IMR-90 (cell line): ENCODE results near the gene SAMD7. TPM values are rescaled to one million over a fixed set of nuclear protein-coding genes. Genes with fewer than 3 reads are reported as not detected.

Source experiments
- ATAC-seq: fragments of 200-7000 bp; cut with Tn5 transposase; 2 replicates; pipeline ENCODE4 v1.9.1; 2020; ENCODE audit warnings: low read depth, mild to moderate bottlenecking, moderate library complexity
- BruUV-seq: library from RNA; stranded (reverse); fragments of 400-500 nt; replicated peaks from 2 replicates; lab custom pipeline; 2021; lab: Mats Ljungman, UMichigan
- CTCF ChIA-PET: fragments of 300-600 bp; formaldehyde crosslinking; extraction: SDS; loops from one replicate; lab custom pipeline; 2021; ENCODE audit warnings: antibody characterized with exemption; lab: Yijun Ruan, JAX
- POLR2A ChIA-PET: fragments of 300-600 bp; sonication (Branson Sonifier 250); formaldehyde crosslinking; loops from one replicate; lab custom pipeline; 2022; ENCODE audit warnings: antibody characterized with exemption; ENCODE audit not compliant: unreplicated experiment; lab: Charles Lee
- DNase-seq: peaks from one replicate; pipeline ENCODE4 v3.0.0; 2013
- H2AFZ ChIP-seq: replicated peaks from 2 replicates; pipeline ENCODE3; 2013; ENCODE audit warnings: low read length, mild to moderate bottlenecking; ENCODE audit not compliant: poor library complexity
- H2AK5ac ChIP-seq: 2 replicates; pipeline ENCODE4 v1.6.1; 2013; ENCODE audit warnings: low read depth, low read length, inconsistent platforms
- H2AK9ac ChIP-seq: replicated peaks from 2 replicates; pipeline ENCODE3; 2013; ENCODE audit warnings: mild to moderate bottlenecking, low read depth, low read length, moderate library complexity; ENCODE audit not compliant: poor library complexity
- H2BK120ac ChIP-seq: 2 replicates; pipeline ENCODE4 v1.6.1; 2013; ENCODE audit warnings: low read depth, low read length, inconsistent platforms
- H2BK15ac ChIP-seq: 3 replicates; pipeline ENCODE4 v1.6.1; 2013; ENCODE audit warnings: low read depth, low read length, inconsistent platforms
- H2BK20ac ChIP-seq: 2 replicates; pipeline ENCODE4 v1.6.1; 2013; ENCODE audit warnings: low read depth, mild to moderate bottlenecking, inconsistent platforms, low read length, moderate library complexity
- H2BK5ac ChIP-seq: 2 replicates; pipeline ENCODE4 v1.6.1; 2013; ENCODE audit warnings: mild to moderate bottlenecking, low read depth, low read length, inconsistent platforms; ENCODE audit not compliant: poor library complexity, severe bottlenecking
- H3K14ac ChIP-seq: replicated peaks from 2 replicates; pipeline ENCODE4 v1.6.1; 2013; ENCODE audit warnings: low read depth, low read length, inconsistent platforms
- H3K18ac ChIP-seq: 2 replicates; pipeline ENCODE4 v1.6.1; 2013; ENCODE audit warnings: low read depth, low read length, control low read depth
- H3K23ac ChIP-seq: 2 replicates; pipeline ENCODE4 v1.6.1; 2013; ENCODE audit warnings: low read depth, low read length, inconsistent platforms
- H3K27ac ChIP-seq: 2 replicates; pipeline ENCODE4 v1.5.1; 2013; ENCODE audit warnings: mild to moderate bottlenecking, control low read depth, low read length; ENCODE audit not compliant: insufficient read depth
- H3K27me3 ChIP-seq: 2 replicates; pipeline ENCODE4 v1.6.1; 2013; ENCODE audit warnings: low read length; ENCODE audit not compliant: control insufficient read depth, insufficient read depth
- H3K36me3 ChIP-seq: 2 replicates; pipeline ENCODE4 v1.6.1; 2013; ENCODE audit warnings: low read length, mixed read lengths; ENCODE audit not compliant: control insufficient read depth, insufficient read depth
- H3K4ac ChIP-seq: 2 replicates; pipeline ENCODE4 v1.6.1; 2013; ENCODE audit warnings: low read depth, low read length, inconsistent platforms
- H3K4me1 ChIP-seq: 2 replicates; pipeline ENCODE4 v1.6.1; 2013; ENCODE audit warnings: low read length, mixed read lengths; ENCODE audit not compliant: control insufficient read depth, insufficient read depth
- H3K4me2 ChIP-seq: 2 replicates; pipeline ENCODE4 v1.6.1; 2013; ENCODE audit warnings: low read depth, mild to moderate bottlenecking, control low read depth, low read length, moderate library complexity
- H3K4me3 ChIP-seq: 2 replicates; pipeline ENCODE4 v1.5.1; 2013; ENCODE audit warnings: low read depth, mild to moderate bottlenecking, control low read depth, low read length, moderate library complexity; ENCODE audit not compliant: insufficient read depth
- H3K56ac ChIP-seq: 2 replicates; pipeline ENCODE4 v1.6.1; 2013; ENCODE audit warnings: low read length, inconsistent platforms; ENCODE audit not compliant: insufficient read depth; ENCODE audit errors: extremely low read depth
- H3K79me1 ChIP-seq, 2 experiments: 2 replicates each; pipeline ENCODE4 v1.6.1; 2013; ENCODE audit warnings: low read length in 2 of 2, inconsistent platforms in 1 of 2, low read depth in 1 of 2
- H3K9ac ChIP-seq: 2 replicates; pipeline ENCODE4 v1.6.1; 2013; ENCODE audit warnings: low read depth, low read length, control low read depth
- H3K9me1 ChIP-seq: 2 replicates; pipeline ENCODE4 v1.6.1; 2013; ENCODE audit warnings: low read length, inconsistent platforms; ENCODE audit not compliant: insufficient read depth
- H3K9me3 ChIP-seq: 2 replicates; pipeline ENCODE4 v1.6.1; 2013; ENCODE audit warnings: low read length; ENCODE audit not compliant: control insufficient read depth, insufficient read depth
- H4K20me1 ChIP-seq: 2 replicates; pipeline ENCODE4 v1.6.1; 2013; ENCODE audit warnings: low read length, inconsistent platforms; ENCODE audit not compliant: insufficient read depth
- H4K5ac ChIP-seq: 2 replicates; pipeline ENCODE4 v1.6.1; 2013; ENCODE audit warnings: mild to moderate bottlenecking, low read depth, low read length, control low read depth
- H4K8ac ChIP-seq, 2 experiments: 2 replicates each; pipeline ENCODE4 v1.6.1; 2013; ENCODE audit warnings: low read depth in 2 of 2, low read length in 2 of 2, control low read depth in 1 of 2, inconsistent platforms in 1 of 2
- H4K91ac ChIP-seq: 2 replicates; pipeline ENCODE4 v1.6.1; 2013; ENCODE audit warnings: low read depth, low read length, inconsistent platforms; ENCODE audit not compliant: insufficient read depth
- CHD1 ChIP-seq: IDR thresholded peaks from 2 replicates; pipeline ENCODE4 v1.6.1; 2012; ENCODE audit warnings: low read depth, low read length, improper control_type of control experiment
- MXI1 ChIP-seq: IDR thresholded peaks from 2 replicates; pipeline ENCODE4 v1.6.1; 2012; ENCODE audit warnings: low read depth, mild to moderate bottlenecking, low read length, moderate library complexity, borderline replicate concordance
- RAD21 ChIP-seq: IDR thresholded peaks from 2 replicates; pipeline ENCODE4 v1.6.1; 2012; ENCODE audit warnings: low read length, improper control_type of control experiment
- RFX5 ChIP-seq: IDR thresholded peaks from 2 replicates; pipeline ENCODE4 v1.8.0; 2012; ENCODE audit warnings: low read depth, mild to moderate bottlenecking, low read length, moderate library complexity
- SMC3 ChIP-seq: fragments of 150-350 bp; IDR thresholded peaks from 2 replicates; pipeline ENCODE4 v1.6.1; 2016; ENCODE audit warnings: low read depth, mild to moderate bottlenecking, antibody characterized with exemption, low read length, moderate library complexity
- WGBS, 2 experiments: methylation state at CpG; one replicate each; pipeline versions ENCODE4 v1.1.5 to v1.1.7; 2013; ENCODE audit warnings: missing lambda C conversion rate in 2 of 2; ENCODE audit not compliant: insufficient read length in 1 of 2; ENCODE audit errors: extremely low coverage in 2 of 2; 5-methylcytosine and 5-hydroxymethylcytosine counted together
- dilution Hi-C: fragments of 300-500 bp; cut with HindIII; formaldehyde crosslinking; loops from one replicate; pipeline ENCODE4 v1.14.3; 2018; ENCODE audit warnings: low sequenced_read_pairs; ENCODE audit not compliant: unreplicated experiment
- in situ Hi-C: fragments of 300-500 bp; cut with MboI; formaldehyde crosslinking; loops from 3 replicates; pipeline ENCODE4 v1.14.3; 2019; ENCODE audit warnings: low sequenced_read_pairs, inconsistent platforms, mixed read lengths
- intact Hi-C: fragments of 100-400 bp; cut with micrococcal nuclease; formaldehyde crosslinking; loops from 2 replicates; pipeline ENCODE4 v1.10.0; 2022
- polyA plus RNA-seq, 3 experiments: library from polyadenylated mRNA; depleted of rRNA; stranded (reverse); fragments of >200 nt; gene quantifications; 2 replicates each; pipeline ENCODE4 v1.2.3, GENCODE V29; 2012; ENCODE audit warnings: low replicate concordance in 1 of 3
- total RNA-seq: library from RNA; depleted of rRNA; stranded (reverse); fragments of >200 nt; gene quantifications from 2 replicates; pipeline ENCODE4 v1.2.3, GENCODE V29; 2012
- TF ChIP-seq, protein P1 (sequence below): conservative IDR thresholded peaks from 2 replicates; pipeline ENCODE4 v1.5.1; 2012; ENCODE audit warnings: mild to moderate bottlenecking, low read depth, low read length, improper control_type of control experiment

Gene SAMD7
- total and polyA plus RNA-seq, 2 of the 4 experiments (the other 2 are of a cell fraction), result not detected

DNA sequence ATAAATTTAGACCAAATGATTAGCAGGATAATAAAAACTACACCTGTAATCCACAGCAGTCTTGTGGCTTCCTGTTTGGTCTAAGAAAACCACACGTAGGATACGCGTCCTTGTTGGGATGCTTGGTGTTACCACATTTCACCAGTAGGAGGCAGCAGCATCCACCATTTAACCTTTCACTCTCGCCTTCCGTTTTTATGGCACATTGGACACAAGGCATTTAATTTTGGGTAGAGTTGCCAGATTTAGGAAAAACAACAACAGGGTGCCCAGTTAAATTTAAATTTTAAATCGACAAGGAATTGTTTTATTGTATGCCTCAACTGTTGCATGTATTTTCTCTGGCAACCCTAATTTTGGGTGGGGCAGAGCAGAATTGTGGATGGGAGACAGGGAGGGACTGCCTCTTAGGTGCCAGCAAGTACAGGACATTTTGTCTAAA is 47.9 kb upstream of the SAMD7 start:
- Histone ChIP-seq H3K9ac (no peak overlapping the region), H3K4me2 (no peak overlapping the region), H2AK9ac (no peak overlapping the region), H2AK5ac (no peak overlapping the region), H3K27me3 (peaks cover 4% of the 10 kb centered on the region; the same call in 1 of the 2 replicates), H4K20me1 (no peaks in the 10 kb centered on the region), H3K14ac (no peak overlapping the region), H2BK5ac (no peak overlapping the region), H4K8ac (no peak overlapping the region), H3K4me1 (no peaks in the 10 kb centered on the region), H3K27ac (no peak overlapping the region), H2BK20ac (no peak overlapping the region), H3K18ac (no peak overlapping the region), H2AFZ (no peak overlapping the region), H3K79me1 (no peaks in the 10 kb centered on the region), H3K56ac (no peak overlapping the region), H2BK120ac (no peak overlapping the region), H4K5ac (no peak overlapping the region), H3K36me3 (no peaks in the 10 kb centered on the region), H4K91ac (no peak overlapping the region), H2BK15ac (no peak overlapping the region), H3K9me1 (no peaks in the 10 kb centered on the region), H3K9me3 (no peaks in the 10 kb centered on the region), H3K4ac (no peak overlapping the region), H3K4me3 (no peak overlapping the region), H3K23ac (no peak overlapping the region)
- ChIA-PET CTCF (interaction anchor here (1.0 kb wide), 1 partner anchor 18 kb away, joined by 4 read pairs; no protein-coding TSS in a partner anchor), POLR2A (no interaction called here)
- ATAC-seq (peak; percentile 95), DNase-seq (peak; percentile 72)
- TF ChIP-seq RAD21, result peak; percentile 85
- no peak for TF ChIP-seq RFX5
- TF ChIP-seq CHD1, result no peak
- TF ChIP-seq SMC3, result peak; percentile 62
- TF ChIP-seq, protein P1, sequence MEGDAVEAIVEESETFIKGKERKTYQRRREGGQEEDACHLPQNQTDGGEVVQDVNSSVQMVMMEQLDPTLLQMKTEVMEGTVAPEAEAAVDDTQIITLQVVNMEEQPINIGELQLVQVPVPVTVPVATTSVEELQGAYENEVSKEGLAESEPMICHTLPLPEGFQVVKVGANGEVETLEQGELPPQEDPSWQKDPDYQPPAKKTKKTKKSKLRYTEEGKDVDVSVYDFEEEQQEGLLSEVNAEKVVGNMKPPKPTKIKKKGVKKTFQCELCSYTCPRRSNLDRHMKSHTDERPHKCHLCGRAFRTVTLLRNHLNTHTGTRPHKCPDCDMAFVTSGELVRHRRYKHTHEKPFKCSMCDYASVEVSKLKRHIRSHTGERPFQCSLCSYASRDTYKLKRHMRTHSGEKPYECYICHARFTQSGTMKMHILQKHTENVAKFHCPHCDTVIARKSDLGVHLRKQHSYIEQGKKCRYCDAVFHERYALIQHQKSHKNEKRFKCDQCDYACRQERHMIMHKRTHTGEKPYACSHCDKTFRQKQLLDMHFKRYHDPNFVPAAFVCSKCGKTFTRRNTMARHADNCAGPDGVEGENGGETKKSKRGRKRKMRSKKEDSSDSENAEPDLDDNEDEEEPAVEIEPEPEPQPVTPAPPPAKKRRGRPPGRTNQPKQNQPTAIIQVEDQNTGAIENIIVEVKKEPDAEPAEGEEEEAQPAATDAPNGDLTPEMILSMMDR, result peak; percentile 82
- no peak for TF ChIP-seq MXI1
- in situ Hi-C loops, result loop anchor here (10.0 kb wide), 1 partner anchor 191 kb away; no protein-coding TSS in a partner anchor
- no CpG with 5 or more reads among the region's 6 CpGs for WGBS, 2 experiments
- intact Hi-C loops, result loop anchor here (1.0 to 10.0 kb wide), 4 partner anchors 104 to 414 kb away; partner anchors contain the start of gene SEC62
- no TSS peak for BruUV-seq
- dilution Hi-C loops, result no loop called here
